KMS-11 (cell line): ENCODE measurements around the gene TLX1.
A peak's percentile ranks its signal among the peaks of the same experiment; 100 is the strongest.

Source experiments
- H2AFZ ChIP-seq: fragments of 200-600 bp; sonication (generic); 2 replicates; pipeline ENCODE4 v1.6.1; 2016; ENCODE audit warnings: antibody characterized with exemption, mixed run types, low read depth
- H3K27ac ChIP-seq: fragments of 200-600 bp; sonication (generic); 2 replicates; pipeline ENCODE4 v1.6.1; 2016; ENCODE audit warnings: mild to moderate bottlenecking, mixed run types
- H3K27me3 ChIP-seq: fragments of 200-600 bp; sonication (generic); 2 replicates; pipeline ENCODE4 v1.6.1; 2017; ENCODE audit warnings: mild to moderate bottlenecking, low read depth, mixed run types, moderate library complexity; ENCODE audit not compliant: insufficient read depth
- H3K36me3 ChIP-seq: fragments of 200-600 bp; sonication (generic); 2 replicates; pipeline ENCODE4 v1.6.1; 2017; ENCODE audit warnings: mild to moderate bottlenecking, mixed run types; ENCODE audit not compliant: insufficient read depth
- H3K4me1 ChIP-seq: fragments of 200-600 bp; sonication (generic); 2 replicates; pipeline ENCODE4 v1.6.1; 2016; ENCODE audit warnings: mild to moderate bottlenecking, low read depth, mixed run types; ENCODE audit not compliant: poor library complexity, severe bottlenecking
- H3K4me2 ChIP-seq: fragments of 200-600 bp; sonication (generic); 2 replicates; pipeline ENCODE4 v1.7.0; 2016; ENCODE audit warnings: mild to moderate bottlenecking, mixed run types
- H3K4me3 ChIP-seq: fragments of 200-600 bp; sonication (generic); IDR thresholded peaks from 2 replicates; pipeline ENCODE4 v1.6.1; 2017; ENCODE audit warnings: low read depth, low read length, mixed read lengths; ENCODE audit not compliant: insufficient read depth
- H3K79me2 ChIP-seq: fragments of 200-600 bp; sonication (generic); 2 replicates; pipeline ENCODE4 v1.6.1; 2016; ENCODE audit warnings: low read depth, mixed run types; ENCODE audit not compliant: insufficient read depth
- H3K9ac ChIP-seq: fragments of 200-600 bp; sonication (generic); 2 replicates; pipeline ENCODE4 v1.6.1; 2016; ENCODE audit warnings: mild to moderate bottlenecking, mixed run types
- H4K20me1 ChIP-seq: fragments of 200-600 bp; sonication (generic); 2 replicates; pipeline ENCODE4 v1.6.1; 2016; ENCODE audit warnings: mild to moderate bottlenecking, mixed run types; ENCODE audit not compliant: insufficient read depth
- CTCF ChIP-seq: fragments of 200-600 bp; sonication (generic); conservative IDR thresholded peaks from 2 replicates; pipeline ENCODE4 v1.6.1; 2017; ENCODE audit warnings: low read depth, mild to moderate bottlenecking, antibody characterized with exemption, low read length, moderate library complexity, mixed read lengths

TLX1 gene

GRCh38 chr10:101094121-101094879 lies 36.8 kb upstream of the TLX1 start:
- Histone ChIP-seq H3K4me1 (peaks cover 3% of the 10 kb centered on the region), H3K36me3 (no peaks in the 10 kb centered on the region), H3K4me3 (no peak overlapping the region), H3K4me2 (no peak overlapping the region), H3K27me3 (peaks cover 47% of the 10 kb centered on the region), H3K79me2 (no peaks in the 10 kb centered on the region), H4K20me1 (no peaks in the 10 kb centered on the region), H3K9ac (no peak overlapping the region), H2AFZ (no peak overlapping the region), H3K27ac (no peak overlapping the region)
- TF ChIP-seq CTCF = no peak

DNA sequence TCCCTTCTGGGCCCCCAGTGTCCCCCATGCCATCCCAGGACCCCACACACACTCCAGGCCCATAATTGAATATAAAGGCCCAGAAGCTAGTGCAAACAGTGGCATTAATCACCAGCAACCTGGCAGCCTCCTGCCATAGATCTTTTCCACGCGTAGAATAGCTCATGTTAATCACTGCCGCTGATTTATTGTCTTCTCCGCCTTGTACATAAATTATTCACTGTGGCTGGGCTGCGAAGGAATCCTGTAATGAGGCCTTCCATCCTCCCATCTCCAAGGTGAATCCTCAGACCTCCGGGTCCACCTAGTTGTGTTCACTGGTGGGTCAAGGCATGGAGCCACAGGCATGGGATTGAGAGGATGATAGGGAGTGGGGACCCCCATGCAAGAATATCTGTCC lies 36.1 kb upstream of the TLX1 start:
- peaks cover 49% of the 10 kb centered on the region for H3K27me3 ChIP-seq
- no peaks in the 10 kb centered on the region for H3K36me3 ChIP-seq
- H2AFZ ChIP-seq = peak overlapping the region; percentile 23; the same call in 1 of the 2 replicates
- peaks cover 3% of the 10 kb centered on the region for H3K4me1 ChIP-seq
- H3K27ac ChIP-seq = no peak overlapping the region
- TF ChIP-seq CTCF = no peak
- no peaks in the 10 kb centered on the region for H4K20me1 ChIP-seq
- H3K4me3 ChIP-seq = no peak overlapping the region
- no peaks in the 10 kb centered on the region for H3K79me2 ChIP-seq
- H3K4me2 ChIP-seq = no peak overlapping the region
- H3K9ac ChIP-seq = no peak overlapping the region

GRCh38 chr10:101095550-101096213 lies 35.4 kb upstream of the TLX1 start:
- TF ChIP-seq CTCF = peak; percentile 82
- no peak overlapping the region for H3K27ac ChIP-seq
- no peak overlapping the region for H3K9ac ChIP-seq
- no peaks in the 10 kb centered on the region for H3K36me3 ChIP-seq
- H2AFZ ChIP-seq = peak overlapping the region; percentile 23; the same call in 1 of the 2 replicates
- peaks cover 47% of the 10 kb centered on the region for H3K27me3 ChIP-seq
- peaks cover 3% of the 10 kb centered on the region for H3K4me1 ChIP-seq
- no peak overlapping the region for H3K4me2 ChIP-seq
- H4K20me1 ChIP-seq = no peaks in the 10 kb centered on the region
- no peak overlapping the region for H3K4me3 ChIP-seq
- H3K79me2 ChIP-seq = no peaks in the 10 kb centered on the region

DNA sequence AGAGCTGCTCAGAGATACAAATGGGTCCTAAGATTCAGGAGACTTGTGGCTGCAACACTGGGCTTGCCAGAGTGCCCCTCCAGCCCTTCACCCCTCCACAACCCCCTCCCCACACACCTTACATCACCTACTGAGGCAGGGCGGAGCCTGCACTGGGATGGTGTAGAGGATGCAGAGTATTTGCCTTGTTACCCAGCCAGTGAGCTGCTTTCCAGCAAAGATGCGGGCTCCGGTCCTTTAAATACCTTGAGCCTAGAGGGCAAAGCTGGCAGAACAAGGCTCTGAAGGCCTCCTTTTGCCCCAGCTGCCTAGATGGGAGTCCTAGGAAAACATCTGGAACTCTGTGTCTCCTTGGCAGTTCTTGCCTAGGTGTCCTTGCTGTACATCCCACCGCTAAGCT lies 34.7 kb upstream of the TLX1 start:
- Histone ChIP-seq H3K79me2 (no peaks in the 10 kb centered on the region), H3K9ac (no peak overlapping the region), H2AFZ (no peak overlapping the region), H3K27me3 (peaks cover 42% of the 10 kb centered on the region), H3K36me3 (no peaks in the 10 kb centered on the region), H3K4me1 (peaks cover 3% of the 10 kb centered on the region), H3K4me2 (no peak overlapping the region), H4K20me1 (no peaks in the 10 kb centered on the region), H3K27ac (no peak overlapping the region), H3K4me3 (no peak overlapping the region)
- TF ChIP-seq CTCF = no peak
